Ovary (tissue), 9 donors: ENCODE results near the gene ADGRE3. TPM values are rescaled to one million over a fixed set of nuclear protein-coding genes. Genes with fewer than 3 reads are reported as not detected.

ENCODE experiments used
- DNase-seq, 5 donors: peaks; one replicate each; pipeline ENCODE4 v3.0.0-alpha.2; 2019 to 2020
- H3K27ac ChIP-seq, 2 donors: fragments of 200-600 bp; one replicate each; pipeline versions ENCODE4 v1.5.1 to v1.8.0; 2019 to 2022
- H3K27me3 ChIP-seq: fragments of 200-600 bp; one replicate; pipeline ENCODE4 v1.8.0; 2022
- H3K36me3 ChIP-seq: fragments of 200-600 bp; sonication (generic); one replicate; pipeline ENCODE4 v1.5.1; 2019
- H3K4me1 ChIP-seq: one replicate; pipeline ENCODE4 v1.8.1; 2013; ENCODE audit warnings: mild to moderate bottlenecking, moderate library complexity; ENCODE audit not compliant: insufficient read depth
- H3K4me3 ChIP-seq: fragments of 200-600 bp; sonication (generic); one replicate; pipeline ENCODE4 v1.5.1; 2017
- H3K9me3 ChIP-seq, 2 donors: fragments of 200-600 bp in 1 of 2; sonication (generic) in 1 of 2; one replicate each; pipeline versions ENCODE4 v1.5.1 to v1.8.1; 2013 to 2019; ENCODE audit warnings: mild to moderate bottlenecking in 1 of 2, moderate library complexity in 1 of 2
- EP300 ChIP-seq: sonication (generic); formaldehyde crosslinking; IDR thresholded peaks from one replicate; pipeline ENCODE4 v1.6.1; 2017; ENCODE audit warnings: antibody characterized with exemption
- POLR2A ChIP-seq: fragments of 450-650 bp; IDR thresholded peaks from one replicate; pipeline ENCODE4 v1.6.1; 2017; ENCODE audit warnings: antibody characterized with exemption, mild to moderate bottlenecking, moderate library complexity
- WGBS, 3 donors: extraction: QIAGEN DNeasy Blood & Tissue Kit in 1 of 3; methylation state at CpG; one replicate each; pipeline versions ENCODE4 v1.1.5 to v1.1.7; 2013 to 2017; 5-methylcytosine and 5-hydroxymethylcytosine counted together
- intact Hi-C, 4 donors: fragments of 100-400 bp; cut with DNase I; formaldehyde crosslinking; loops; one replicate each; pipeline versions ENCODE4 v1.11.0 to v1.15.1; 2022 to 2023
- polyA plus RNA-seq, 2 donors: library from polyadenylated mRNA; stranded (reverse); fragments of 200-250 nt in 1 of 2; fragments of 350-450 nt in 1 of 2; fragmentation: Illumina TruSeq in 1 of 2; extraction: RNeasy Lipid Tissue Mini Kit (QIAGEN cat#74804) in 1 of 2; gene quantifications; one replicate each; pipeline ENCODE4 v1.2.3, GENCODE V29; 2013 to 2014
- total RNA-seq, 7 donors: library from RNA; depleted of rRNA in 2 of 7; stranded (reverse); fragments of >200 nt in 2 of 7; fragmentation: NEBNext Ultra II Directional in 3 of 7; extraction: Animal tissue kit (Norgen Biotek cat#: 25700) in 3 of 7; gene quantifications; one replicate each; pipeline versions ENCODE4 v1.1.0 to v1.2.4, GENCODE V29; 2016 to 2023
- TF ChIP-seq, protein P1 (sequence below), 3 donors: fragments of 450-650 bp in 2 of 3; fragments of 200-600 bp in 1 of 3; IDR thresholded peaks; one replicate each; pipeline versions ENCODE4 v1.5.1 to v1.8.0; 2016 to 2022; ENCODE audit warnings: antibody characterized with exemption in 3 of 3, mild to moderate bottlenecking in 1 of 3
- donor health status: DM: no; HTN: no; CAD: no; lungs with moderate emphysema.
- donor health status: DM: no; HTN: no; CAD: no.
- donor health status: Bipolar disorder and iron deficiency.
- donor health status: DM: yes; HTN: yes; CAD: no.
- donor health status: DM: no; HTN: no; CAD: no.
- donor health status: DM: yes; HTN: yes; CAD: no.

Gene ADGRE3
- total and polyA plus RNA-seq, 9 donors: 0.13 to 0.43 (median 0.15) TPM; not detected in 6

DNA sequence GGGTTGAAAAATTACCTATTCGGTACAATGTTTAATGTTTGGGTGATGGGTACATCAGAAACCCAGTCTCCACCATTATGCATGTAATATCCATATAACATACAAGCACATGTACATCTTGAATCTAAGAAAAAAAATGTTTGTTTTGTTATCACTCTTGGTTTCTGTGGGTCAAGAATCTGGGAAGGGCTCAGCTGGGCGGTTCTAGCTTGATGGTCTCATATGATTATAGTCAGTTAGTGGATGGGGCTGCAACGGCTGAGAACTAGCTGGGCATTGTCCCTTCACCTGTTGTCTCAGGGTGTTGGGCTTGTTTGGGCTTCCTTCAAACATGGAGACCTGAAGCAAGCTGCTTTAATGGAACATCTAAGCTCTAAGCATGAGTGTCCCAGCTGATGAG, 4.7 kb downstream of the ADGRE3 start:
- Histone ChIP-seq H3K27me3 (no peaks in the 10 kb centered on the region), H3K4me3 (no peak overlapping the region), H3K36me3 (no peaks in the 10 kb centered on the region), H3K9me3 (peaks cover 0 to 6% of the 10 kb centered on the region in 2 donors), H3K27ac (no peak overlapping the region), H3K4me1 (no peaks in the 10 kb centered on the region)
- 70 to 77% (median 71%) methylated on average over 3 of the region's 3 CpGs for WGBS, 3 donors
- DNase-seq: no peak
- TF ChIP-seq EP300: no peak
- TF ChIP-seq, protein P1, sequence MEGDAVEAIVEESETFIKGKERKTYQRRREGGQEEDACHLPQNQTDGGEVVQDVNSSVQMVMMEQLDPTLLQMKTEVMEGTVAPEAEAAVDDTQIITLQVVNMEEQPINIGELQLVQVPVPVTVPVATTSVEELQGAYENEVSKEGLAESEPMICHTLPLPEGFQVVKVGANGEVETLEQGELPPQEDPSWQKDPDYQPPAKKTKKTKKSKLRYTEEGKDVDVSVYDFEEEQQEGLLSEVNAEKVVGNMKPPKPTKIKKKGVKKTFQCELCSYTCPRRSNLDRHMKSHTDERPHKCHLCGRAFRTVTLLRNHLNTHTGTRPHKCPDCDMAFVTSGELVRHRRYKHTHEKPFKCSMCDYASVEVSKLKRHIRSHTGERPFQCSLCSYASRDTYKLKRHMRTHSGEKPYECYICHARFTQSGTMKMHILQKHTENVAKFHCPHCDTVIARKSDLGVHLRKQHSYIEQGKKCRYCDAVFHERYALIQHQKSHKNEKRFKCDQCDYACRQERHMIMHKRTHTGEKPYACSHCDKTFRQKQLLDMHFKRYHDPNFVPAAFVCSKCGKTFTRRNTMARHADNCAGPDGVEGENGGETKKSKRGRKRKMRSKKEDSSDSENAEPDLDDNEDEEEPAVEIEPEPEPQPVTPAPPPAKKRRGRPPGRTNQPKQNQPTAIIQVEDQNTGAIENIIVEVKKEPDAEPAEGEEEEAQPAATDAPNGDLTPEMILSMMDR (IDR thresholded peaks at IDR 0.05): no peak
- no peak for TF ChIP-seq POLR2A
- intact Hi-C loops: no loop called here

DNA sequence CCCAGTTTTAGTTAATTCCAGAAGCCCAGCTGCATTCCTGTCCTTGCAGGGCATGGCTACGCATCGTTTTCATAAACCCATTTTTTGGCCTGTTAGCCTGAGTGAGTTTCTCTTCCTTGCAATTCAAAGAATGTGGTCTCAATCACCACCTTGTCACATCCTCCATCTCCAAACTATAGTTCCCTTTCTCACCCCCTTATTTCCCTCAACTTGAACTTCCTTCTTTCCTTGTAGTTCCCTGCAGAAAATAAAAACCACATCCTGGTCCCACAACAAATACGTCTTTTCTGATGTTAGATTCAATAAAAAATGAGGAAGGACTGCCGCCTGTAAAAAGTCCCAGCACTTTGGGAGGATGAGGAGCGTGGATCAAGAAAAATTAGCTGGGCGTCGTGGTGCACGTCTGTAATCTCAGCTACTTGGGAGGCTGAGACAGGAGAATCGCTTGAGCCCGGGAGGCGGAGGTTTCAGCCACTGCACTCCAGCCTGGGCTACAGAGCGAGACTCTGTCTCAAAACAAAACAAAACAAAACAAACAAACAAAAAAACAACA, 13.2 kb downstream of the ADGRE3 start:
- H3K27ac ChIP-seq: no peak overlapping the region
- TF ChIP-seq EP300 (no peak), POLR2A (no peak)
- TF ChIP-seq, protein P1 (IDR thresholded peaks at IDR 0.05): no peak
- no peak overlapping the region for H3K4me3 ChIP-seq
- intact Hi-C loops: no loop called here
- no peaks in the 10 kb centered on the region for H3K36me3 ChIP-seq
- H3K9me3 ChIP-seq: no peaks in the 10 kb centered on the region
- H3K27me3 ChIP-seq: no peaks in the 10 kb centered on the region
- WGBS, 3 donors: 73 to 76% (median 74%) methylated on average over 12 of the region's 12 CpGs
- H3K4me1 ChIP-seq: no peaks in the 10 kb centered on the region
- no peak for DNase-seq

DNA sequence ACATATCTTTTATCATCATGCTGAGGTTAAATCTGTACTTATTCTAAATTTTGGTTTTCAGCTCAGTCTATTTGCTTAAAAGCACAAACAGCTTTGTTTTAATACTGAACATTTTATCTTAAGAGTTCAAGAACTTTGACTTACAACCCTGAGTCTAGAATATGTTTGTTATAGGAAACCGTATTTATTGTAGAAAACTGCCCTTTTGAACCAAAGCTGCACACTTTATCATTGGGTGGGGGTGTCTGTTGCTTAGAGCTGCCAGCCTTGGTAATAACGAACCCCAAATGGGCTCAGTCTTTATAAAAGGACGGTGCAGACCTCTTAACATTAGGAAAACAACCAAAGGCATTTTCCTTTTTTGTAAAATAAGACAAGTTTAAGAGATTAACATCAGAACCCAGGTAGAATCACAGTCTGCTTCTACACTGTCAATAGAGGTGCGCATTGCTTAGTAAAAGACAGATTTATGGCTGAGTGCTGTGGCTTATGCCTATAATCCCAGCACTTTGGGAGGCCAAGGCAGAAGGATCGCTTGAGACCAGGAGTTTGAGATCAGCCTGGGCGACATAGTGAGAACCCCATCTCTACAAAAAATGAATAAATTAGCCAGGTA, 14.7 kb downstream of the ADGRE3 start:
- Histone ChIP-seq H3K27me3 (no peaks in the 10 kb centered on the region), H3K4me1 (no peaks in the 10 kb centered on the region), H3K36me3 (no peaks in the 10 kb centered on the region), H3K9me3 (no peaks in the 10 kb centered on the region), H3K4me3 (no peak overlapping the region), H3K27ac (no peak overlapping the region)
- TF ChIP-seq POLR2A (no peak), EP300 (no peak)
- TF ChIP-seq, protein P1 (IDR thresholded peaks at IDR 0.05): no peak
- intact Hi-C loops: loop anchor here in 1 of 4 donors (10.0 kb wide), 1 partner anchor 55 kb away; no protein-coding TSS in a partner anchor
- DNase-seq: no peak
- 40 to 55% (median 41%) methylated on average over 6 of the region's 6 CpGs for WGBS, 3 donors

DNA sequence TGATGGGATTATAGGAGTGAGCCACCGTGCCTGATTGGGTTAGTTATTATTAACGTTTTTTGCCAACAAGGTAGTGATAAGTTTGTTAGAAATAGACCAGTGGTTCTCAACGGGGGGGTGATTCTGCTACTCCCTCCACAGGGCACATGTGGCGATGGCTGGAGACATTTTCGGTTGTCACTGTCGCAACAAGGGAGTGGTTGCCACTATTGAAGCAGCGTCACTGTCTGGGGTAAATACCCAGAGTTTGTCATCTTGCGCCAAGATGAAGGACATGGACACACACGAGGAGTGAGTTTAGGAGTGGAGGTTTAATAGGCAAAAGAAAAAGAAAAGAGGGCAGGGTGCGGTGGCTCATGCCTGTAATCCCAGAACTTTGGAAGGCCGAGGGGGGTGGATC, 18.9 kb downstream of the ADGRE3 start:
- H3K9me3 ChIP-seq: no peaks in the 10 kb centered on the region
- no peak overlapping the region for H3K27ac ChIP-seq
- H3K4me1 ChIP-seq: no peaks in the 10 kb centered on the region
- no peak for TF ChIP-seq EP300
- no peak for TF ChIP-seq POLR2A
- TF ChIP-seq, protein P1 (IDR thresholded peaks at IDR 0.05): no peak
- WGBS, 3 donors: 69 to 71% (median 70%) methylated on average over 11 of the region's 11 CpGs
- no peak for DNase-seq
- no peak overlapping the region for H3K4me3 ChIP-seq
- no peaks in the 10 kb centered on the region for H3K27me3 ChIP-seq
- intact Hi-C loops: loop anchor here in 1 of 4 donors (10.0 kb wide), 1 partner anchor 51 kb away; no protein-coding TSS in a partner anchor
- no peaks in the 10 kb centered on the region for H3K36me3 ChIP-seq
